GM12865 (cell line): ENCODE data around the gene USP24.

Experiments
- DNase-seq: peaks from one replicate; pipeline ENCODE4 v3.0.0; 2010; ENCODE audit warnings: low read depth
- H3K4me3 ChIP-seq: 2 replicates; pipeline ENCODE4 v1.5.1; 2011; ENCODE audit warnings: mild to moderate bottlenecking, low read depth, low read length, control low read depth
- CTCF ChIP-seq: IDR thresholded peaks from 2 replicates; pipeline ENCODE4 v1.5.1; 2011; ENCODE audit warnings: low read length, control low read depth, low read depth, inconsistent platforms; ENCODE audit not compliant: insufficient read depth; ENCODE audit errors: missing control alignments

The USP24 gene

GRCh38 chr1:55107101-55107500, 108.1 kb downstream of the USP24 start:
- no peak for DNase-seq
- no peak overlapping the region for H3K4me3 ChIP-seq
- no peak for TF ChIP-seq CTCF

- DNase-seq: no peak
- TF ChIP-seq CTCF: no peak
- no peak overlapping the region for H3K4me3 ChIP-seq
Measured at GRCh38 chr1:55103891-55104290, 111.3 kb downstream of the USP24 start.

GRCh38 chr1:55095095-55095494, 120.1 kb downstream of the USP24 start:
- no peak for TF ChIP-seq CTCF
- H3K4me3 ChIP-seq: no peak overlapping the region
- DNase-seq: no peak

GRCh38 chr1:55092475-55092874, 122.7 kb downstream of the USP24 start:
- DNase-seq: no peak
- H3K4me3 ChIP-seq: no peak overlapping the region
- no peak for TF ChIP-seq CTCF

- TF ChIP-seq CTCF: no peak
- no peak for DNase-seq
- H3K4me3 ChIP-seq: no peak overlapping the region
Measured at GRCh38 chr1:55089683-55090082, 125.5 kb downstream of the USP24 start.

GRCh38 chr1:55088413-55088812, 126.8 kb downstream of the USP24 start:
- H3K4me3 ChIP-seq: no peak overlapping the region
- no peak for TF ChIP-seq CTCF
- no peak for DNase-seq

GRCh38 chr1:55087439-55087838, 127.7 kb downstream of the USP24 start:
- TF ChIP-seq CTCF: no peak
- DNase-seq: no peak
- no peak overlapping the region for H3K4me3 ChIP-seq
